Renal cortical epithelial cell (primary cell): ENCODE results near the gene CPLX1. TPM values are rescaled to one million over a fixed set of nuclear protein-coding genes. Genes with fewer than 3 reads are reported as not detected.
"Not testable (repeated sequence)": the region's sequence is repeated elsewhere in the genome, so short reads cannot be mapped to it uniquely, and the experiment has no call there.

Source experiments
- DNase-seq: peaks from one replicate; pipeline ENCODE4 v3.0.0-alpha.2; 2011; ENCODE audit warnings: low read depth
- total RNA-seq: library from RNA; depleted of rRNA; stranded (reverse); fragments of >200 nt; gene quantifications from 2 replicates; pipeline ENCODE4 v1.2.3, GENCODE V29; 2014

CPLX1 gene
- total RNA-seq, 1 donor from 2014 or later = 0.15 TPM

GRCh38 chr4:776743-777441, 49.0 kb downstream of the CPLX1 start:
- no peak for DNase-seq

- DNase-seq = not testable (repeated sequence)
These were observed 50.4 kb downstream of the CPLX1 start for GRCh38 chr4:775485-775884.

- DNase-seq = not testable (repeated sequence)
These were observed 51.4 kb downstream of the CPLX1 start for GRCh38 chr4:774419-775092.

GRCh38 chr4:773214-773613, 52.7 kb downstream of the CPLX1 start:
- no peak for DNase-seq

- DNase-seq = no peak
These were observed 53.2 kb downstream of the CPLX1 start for GRCh38 chr4:772776-773175.

- DNase-seq = no peak
These were observed 53.8 kb downstream of the CPLX1 start for GRCh38 chr4:772118-772517.

GRCh38 chr4:771464-771863, 54.5 kb downstream of the CPLX1 start:
- DNase-seq = no peak

- no peak for DNase-seq
These were observed 55.9 kb downstream of the CPLX1 start for GRCh38 chr4:770022-770421.

- no peak for DNase-seq
These were observed 56.4 kb downstream of the CPLX1 start for GRCh38 chr4:769511-769910.

GRCh38 chr4:768995-769394, 56.9 kb downstream of the CPLX1 start:
- DNase-seq = no peak

- DNase-seq = no peak
These were observed 57.9 kb downstream of the CPLX1 start for GRCh38 chr4:768076-768475.

GRCh38 chr4:766559-767283, 59.2 kb downstream of the CPLX1 start:
- no peak for DNase-seq

GRCh38 chr4:766152-766515, 59.8 kb downstream of the CPLX1 start:
- peak; percentile 41 for DNase-seq

GRCh38 chr4:764405-765169, 61.3 kb downstream of the CPLX1 start:
- DNase-seq = no peak

- DNase-seq = no peak
These were observed 62.0 kb downstream of the CPLX1 start for GRCh38 chr4:763922-764321.

GRCh38 chr4:763191-763810, 62.6 kb downstream of the CPLX1 start:
- no peak for DNase-seq

GRCh38 chr4:762211-763190, 63.4 kb downstream of the CPLX1 start:
- peak; percentile 11 for DNase-seq

GRCh38 chr4:761739-762138, 64.2 kb downstream of the CPLX1 start:
- DNase-seq = no peak

- no peak for DNase-seq
These were observed 64.8 kb downstream of the CPLX1 start for GRCh38 chr4:761086-761485.

GRCh38 chr4:760616-761015, 65.3 kb downstream of the CPLX1 start:
- DNase-seq = no peak

GRCh38 chr4:759810-760209, 66.1 kb downstream of the CPLX1 start:
- DNase-seq = not testable (repeated sequence)
